Activated naive CD4-positive, alpha-beta T cell treated with anti-CD3 and anti-CD28 coated beads, Interleukin-2, amount 50 U/mL, for 16 hours (primary cell): ENCODE results near the gene ALG12.

Experiments used
- DNase-seq: peaks from one replicate; pipeline ENCODE4 v3.0.0-alpha.2; 2020

ALG12 gene

DNA sequence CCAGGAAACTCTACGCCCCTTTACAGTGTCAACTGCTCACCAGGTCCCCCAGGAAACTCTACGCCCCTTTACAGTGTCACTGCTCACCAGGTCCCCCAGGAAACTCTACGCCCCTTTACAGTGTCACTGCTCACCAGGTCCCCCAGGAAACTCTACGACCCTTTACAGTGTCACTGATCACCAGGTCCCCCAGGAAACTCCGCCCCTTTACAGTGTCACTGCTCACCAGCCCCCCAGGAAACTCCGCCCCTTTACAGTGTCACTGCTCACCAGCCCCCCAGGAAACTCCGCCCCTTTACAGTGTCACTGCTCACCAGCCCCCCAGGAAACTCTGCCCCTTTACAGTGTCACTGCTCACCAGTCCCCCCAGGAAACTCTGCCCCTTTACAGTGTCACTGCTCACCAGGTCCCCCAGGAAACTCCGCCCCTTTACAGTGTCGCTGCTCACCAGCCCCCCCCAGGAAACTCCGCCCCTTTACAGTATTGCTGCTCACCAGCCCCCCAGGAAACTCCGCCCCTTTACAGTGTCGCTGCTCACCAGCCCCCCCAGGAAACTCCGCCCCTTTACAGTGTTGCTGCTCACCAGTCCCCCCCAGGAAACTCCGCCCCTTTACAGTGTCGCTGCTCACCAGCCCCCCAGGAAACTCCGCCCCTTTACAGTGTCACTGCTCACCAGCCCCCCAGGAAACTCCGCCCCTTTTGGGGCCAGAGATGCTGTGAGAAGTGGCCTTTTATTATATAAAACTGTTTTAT is 27.0 kb upstream of the ALG12 start:
- DNase-seq = peak; percentile 47

- no peak for DNase-seq
These were observed 26.2 kb upstream of the ALG12 start for GRCh38 chr22:49944399-49944891.

DNA sequence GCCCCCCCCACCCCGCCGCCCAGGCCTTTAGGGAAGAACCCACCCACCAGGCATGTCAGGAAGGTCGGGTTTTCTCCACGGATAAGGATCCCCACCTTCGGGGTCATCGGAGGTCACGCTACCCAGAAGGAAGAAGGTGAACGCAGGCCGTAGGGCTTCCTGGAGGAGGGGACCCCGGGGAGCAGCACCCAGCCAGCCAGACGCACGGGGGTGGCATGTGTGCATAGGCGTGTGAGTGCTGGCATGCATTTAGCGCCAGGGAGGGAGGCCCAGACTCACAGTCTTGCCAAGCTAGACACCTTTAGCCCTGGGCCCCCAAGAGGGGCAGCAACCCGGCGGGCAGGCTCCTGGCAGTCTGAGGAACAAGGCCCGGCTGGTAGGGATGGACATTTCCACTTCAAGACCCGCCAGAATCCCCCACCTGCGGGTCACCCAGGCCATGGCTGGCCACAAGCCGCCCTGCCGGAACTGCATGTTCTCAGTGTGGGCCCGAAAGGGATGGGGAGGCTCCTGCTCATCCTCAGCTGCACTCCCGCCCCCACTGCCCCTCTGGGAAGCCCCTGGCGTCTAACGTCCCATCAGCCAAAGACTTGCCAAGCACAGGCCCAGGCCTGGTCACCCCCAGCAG is 25.6 kb upstream of the ALG12 start:
- DNase-seq = no peak

DNA sequence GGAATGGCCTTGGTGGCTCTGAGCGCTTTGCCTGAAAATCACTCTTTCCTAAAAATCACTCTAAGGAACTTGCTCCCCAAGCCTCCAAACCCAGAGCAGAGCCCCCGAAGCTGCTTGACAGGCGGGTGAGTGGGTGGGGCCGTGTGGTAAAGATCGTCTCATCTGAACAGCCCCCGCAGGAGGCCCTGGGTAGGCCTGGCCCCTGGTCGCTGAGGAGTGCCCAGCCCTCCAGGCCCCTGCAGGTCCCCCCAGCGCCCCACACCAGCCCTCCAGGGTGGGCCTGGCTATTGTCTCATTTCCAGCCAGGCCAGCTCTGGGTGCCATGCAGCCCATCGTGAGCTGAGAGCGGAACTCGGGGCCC is 25.1 kb upstream of the ALG12 start:
- no peak for DNase-seq

DNA sequence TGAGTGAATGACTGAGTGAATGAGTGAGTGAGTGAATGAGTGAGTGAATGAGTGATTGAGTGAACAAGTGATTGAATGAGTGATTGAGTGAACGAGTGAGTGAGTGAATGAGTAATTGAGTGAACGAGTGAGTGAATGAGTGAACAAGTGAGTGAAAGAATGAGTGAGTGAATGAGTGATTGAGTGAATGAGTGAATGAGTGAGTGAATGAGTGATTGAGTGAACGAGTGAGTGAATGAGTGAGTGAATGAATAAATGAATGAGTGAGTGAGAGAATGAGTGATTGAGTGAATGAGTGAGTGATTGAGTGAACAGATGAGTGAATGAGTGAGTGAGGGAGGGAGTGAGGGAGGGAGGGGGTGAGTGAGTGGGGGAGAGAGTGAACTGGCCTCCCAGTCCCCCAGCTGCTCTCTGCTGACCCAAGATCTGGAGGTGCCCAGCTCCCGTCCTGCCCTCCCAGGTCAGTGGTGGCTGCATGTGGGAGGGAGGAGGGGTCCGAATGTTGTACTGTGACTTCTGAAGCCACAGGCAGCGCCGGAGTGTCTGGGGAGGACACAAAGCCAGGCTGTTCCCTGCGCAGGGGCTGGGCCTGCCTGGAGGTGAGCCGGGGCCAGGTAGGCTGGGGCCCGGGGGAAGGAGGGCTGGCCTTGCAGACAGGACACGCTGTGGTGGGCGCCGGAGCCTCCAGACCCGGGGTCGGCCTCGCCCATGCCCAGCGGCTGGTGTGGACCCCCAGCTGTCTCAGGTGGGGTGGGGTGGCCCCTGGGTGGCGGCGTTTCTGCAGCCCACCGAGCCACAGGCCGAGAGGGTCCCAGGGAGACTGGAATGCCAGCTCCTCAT is 24.5 kb upstream of the ALG12 start:
- no peak for DNase-seq

DNA sequence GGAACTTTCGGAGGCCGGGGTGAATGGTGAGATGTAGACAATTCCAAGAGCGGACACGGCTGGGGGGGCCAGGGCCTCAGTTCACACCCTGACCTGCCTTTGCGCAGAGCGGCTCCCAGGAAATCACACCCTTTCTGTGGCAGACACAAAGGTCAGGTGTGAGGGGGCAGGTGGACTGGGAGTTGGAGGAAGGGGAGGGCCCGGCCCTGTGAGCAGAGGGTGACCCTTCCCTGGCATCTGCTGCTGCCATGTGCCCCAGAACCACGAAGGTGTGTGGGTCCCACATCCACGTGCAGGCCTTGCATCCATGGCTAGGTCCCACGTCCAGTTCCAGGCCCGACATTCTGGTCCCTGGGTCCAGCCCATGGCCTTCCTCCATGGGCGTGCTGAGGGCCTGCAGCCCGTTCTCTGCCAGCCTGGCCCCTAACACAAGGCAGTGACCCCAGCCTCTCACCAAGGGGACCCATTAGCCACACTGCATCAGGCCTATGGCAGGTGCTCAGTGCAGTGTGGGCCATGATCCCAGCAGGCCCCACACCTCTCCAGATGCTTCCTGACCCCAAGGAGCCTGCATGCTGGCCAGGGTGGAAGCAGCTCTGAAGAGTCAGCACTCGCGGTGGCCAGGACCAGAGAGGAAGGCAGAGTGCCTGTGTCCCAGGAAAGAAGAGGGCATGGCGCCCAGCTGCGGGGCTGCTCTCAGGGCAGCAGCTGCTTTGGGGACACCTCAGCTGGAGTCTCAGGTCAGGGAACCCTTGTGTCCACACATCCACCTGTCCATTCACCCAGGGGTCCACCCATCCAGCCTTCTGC is 23.5 kb upstream of the ALG12 start:
- no peak for DNase-seq

DNA sequence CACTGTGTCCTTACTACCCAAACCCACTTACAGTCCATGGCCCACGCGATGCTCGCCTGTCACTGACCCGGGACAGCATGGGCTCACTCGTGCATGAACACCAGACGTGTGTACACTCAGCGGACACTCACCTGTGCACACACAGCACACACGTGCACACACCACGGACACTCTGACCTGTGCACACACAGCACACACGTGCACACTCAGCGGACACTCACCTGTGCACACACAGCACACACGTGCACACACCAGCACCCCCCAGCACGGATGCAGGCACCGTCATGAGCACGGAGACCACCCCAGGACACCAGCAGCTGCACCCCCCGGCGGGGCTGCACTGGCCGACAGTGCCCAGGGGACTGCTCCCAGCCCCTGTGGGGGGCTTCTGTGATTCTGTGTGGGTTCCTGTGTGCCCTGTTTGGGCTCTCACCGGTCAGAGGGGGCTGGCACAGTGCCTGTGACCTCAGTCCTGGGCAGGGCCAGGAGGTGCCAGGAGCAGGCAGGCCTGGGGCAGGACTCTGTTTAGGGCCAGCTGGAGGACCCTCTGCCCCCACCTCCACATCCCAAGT is 20.4 kb upstream of the ALG12 start:
- DNase-seq = no peak

DNA sequence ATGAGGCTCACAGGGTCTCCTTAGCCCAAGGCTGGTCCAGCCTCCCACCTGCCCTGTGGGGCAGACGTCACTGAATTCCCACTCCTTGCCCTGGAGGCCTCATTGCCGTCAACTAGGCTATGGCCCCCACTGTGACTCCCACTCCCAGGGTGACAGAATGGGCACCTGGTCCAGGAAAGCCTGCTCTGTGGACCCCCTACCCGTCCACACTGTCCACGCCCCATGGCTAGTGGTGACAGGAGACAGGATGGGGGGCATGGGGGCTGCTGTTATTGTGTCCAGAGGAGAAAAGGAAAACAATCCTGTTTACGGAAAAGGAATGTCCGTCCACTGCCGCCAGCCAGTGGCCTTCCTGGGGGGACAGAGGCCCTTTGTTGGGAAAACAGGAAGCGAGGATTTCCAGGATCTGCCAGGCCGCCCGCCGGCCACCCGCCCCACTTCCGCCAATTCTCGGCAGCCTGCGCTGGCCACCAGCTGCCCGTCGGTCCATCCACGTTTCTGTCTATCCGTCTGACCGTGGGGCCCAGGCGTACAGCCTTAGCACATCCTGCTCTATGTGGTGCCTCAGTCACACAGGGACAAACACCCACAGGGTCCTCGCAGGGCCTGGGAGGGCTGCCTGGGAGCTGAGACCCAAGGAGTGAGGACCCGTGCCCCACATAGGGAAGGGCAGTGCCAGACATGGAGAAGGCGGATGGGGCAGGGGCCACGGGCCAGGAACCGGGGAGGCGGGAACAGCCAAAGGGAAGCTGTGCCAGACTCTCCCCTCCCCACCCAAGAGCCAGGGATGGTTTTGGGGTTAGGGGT is 19.7 kb upstream of the ALG12 start:
- no peak for DNase-seq

DNA sequence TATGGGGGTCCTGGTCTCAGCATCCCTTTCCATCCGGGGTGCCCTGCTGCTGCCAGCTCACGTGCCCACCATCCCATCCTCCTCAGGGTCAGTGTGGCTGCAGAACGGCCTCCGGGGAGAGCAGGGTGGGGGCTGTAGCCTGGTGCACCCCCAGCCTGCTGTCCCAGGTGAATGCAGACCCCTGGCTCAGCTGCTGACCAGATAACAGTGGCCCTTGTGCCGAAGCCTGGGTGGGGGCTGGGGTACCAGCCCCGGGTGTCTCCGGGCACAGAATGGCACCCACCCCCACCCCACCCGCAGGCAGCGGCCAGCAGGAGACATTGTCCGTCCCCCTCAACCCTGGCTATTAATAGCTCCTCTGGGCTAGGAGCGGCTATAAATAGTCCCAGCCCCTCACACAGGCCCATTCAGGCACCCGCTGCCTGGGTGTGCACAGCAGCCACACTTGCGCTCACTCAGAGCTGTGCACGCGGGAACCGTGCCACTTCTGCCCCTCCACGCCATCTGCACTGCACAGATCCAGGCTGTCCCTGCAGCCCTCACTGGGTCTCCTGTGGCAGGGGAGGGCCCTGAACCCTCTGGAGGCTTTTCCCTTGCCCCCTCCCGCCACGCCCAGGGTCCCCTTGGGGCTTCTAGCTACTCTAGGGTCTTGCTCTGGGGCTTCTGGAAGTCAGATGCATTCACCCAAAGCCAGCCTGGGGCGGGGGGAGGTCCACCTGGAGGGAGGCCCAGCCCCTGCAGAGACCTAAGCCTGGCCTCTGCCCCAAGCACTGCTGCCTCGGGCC is 18.9 kb upstream of the ALG12 start:
- no peak for DNase-seq

DNA sequence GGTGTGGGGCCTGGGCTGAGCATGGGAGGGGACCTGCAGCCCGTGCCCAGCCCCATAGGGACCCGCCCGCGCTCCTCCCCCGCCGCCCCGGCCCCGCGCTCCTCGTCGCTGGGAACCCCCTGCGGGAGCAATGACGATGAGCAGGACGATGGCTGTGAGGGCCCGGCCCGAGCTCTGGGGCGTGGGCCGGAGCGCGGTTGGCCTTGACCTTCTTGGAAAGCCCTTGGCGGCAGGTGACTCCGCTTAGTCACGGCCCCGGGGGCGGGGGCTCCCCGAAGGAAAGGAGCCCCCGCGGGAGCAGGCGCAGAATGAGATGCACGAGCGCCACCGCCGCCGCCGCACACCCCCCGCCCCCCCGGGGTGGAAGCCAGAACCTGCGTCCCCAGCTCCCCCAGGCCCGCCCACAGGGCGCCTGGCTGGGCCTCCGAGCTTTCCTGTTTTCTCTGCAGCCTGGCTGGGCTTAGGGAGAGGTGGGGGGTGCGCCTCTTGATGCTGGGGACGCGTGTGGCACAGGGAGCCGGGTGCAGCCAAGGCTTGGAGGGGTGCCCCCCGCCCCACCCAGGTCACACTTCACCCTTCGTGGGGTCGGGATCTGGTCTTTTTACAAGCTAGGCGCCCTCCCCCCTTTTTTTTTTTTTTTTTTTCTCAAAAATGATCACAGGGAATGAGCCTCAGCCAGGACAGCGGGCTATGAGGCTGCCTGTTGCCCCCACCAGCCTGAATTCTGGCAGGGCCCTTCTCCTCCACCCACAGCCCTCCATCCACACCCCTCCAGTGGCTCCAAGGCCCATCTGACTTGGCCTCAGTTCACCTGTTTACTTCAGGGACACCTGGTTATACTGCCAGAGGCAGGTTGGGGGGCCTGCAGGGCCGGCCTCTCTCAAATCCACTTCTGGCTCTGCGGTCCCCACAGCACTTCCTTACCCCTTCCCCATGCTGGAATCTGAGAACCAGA is 18.1 kb upstream of the ALG12 start:
- peak; percentile 94 for DNase-seq

DNA sequence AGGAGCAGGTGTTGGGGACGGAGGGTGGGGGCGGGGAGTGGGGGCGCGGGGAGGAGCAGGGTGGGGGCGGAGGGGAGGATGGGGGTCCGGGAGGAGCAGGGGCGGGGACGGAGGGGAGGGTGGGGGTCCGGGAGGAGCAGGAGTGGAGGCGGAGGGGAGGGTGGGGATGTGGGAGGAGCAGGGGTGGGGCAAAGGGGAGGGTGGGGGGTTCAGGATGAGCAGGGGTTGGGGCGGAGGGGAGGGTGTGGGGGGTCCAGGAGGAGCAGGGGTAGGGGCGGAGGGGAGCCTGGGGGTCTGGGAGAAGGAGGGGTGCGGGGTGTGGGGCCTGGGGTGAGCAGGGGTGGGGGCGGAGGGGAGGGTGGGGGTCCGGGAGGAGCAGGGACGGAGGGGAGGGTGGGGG is 17.3 kb upstream of the ALG12 start:
- DNase-seq = no peak

- peak; percentile 87 for DNase-seq
These were observed 16.8 kb upstream of the ALG12 start for GRCh38 chr22:49934891-49935557.

GRCh38 chr22:49934160-49934890 is 16.1 kb upstream of the ALG12 start:
- DNase-seq = no peak

GRCh38 chr22:49933236-49934159 is 15.3 kb upstream of the ALG12 start:
- no peak for DNase-seq

GRCh38 chr22:49930596-49931412 is 12.6 kb upstream of the ALG12 start:
- peak; percentile 39 for DNase-seq

- DNase-seq = no peak
These were observed 11.8 kb upstream of the ALG12 start for GRCh38 chr22:49929994-49930575.
